ENCODE results near the gene STING1. TPM values are rescaled to one million over a fixed set of nuclear protein-coding genes. Genes with fewer than 3 reads are reported as not detected.
"Not testable (repeated sequence)": the region's sequence is repeated elsewhere in the genome, so short reads cannot be mapped to it uniquely, and the experiment has no call there.

Gene STING1
- total and polyA plus RNA-seq, 2 donors (not counting 3 experiments of a cell fraction or from before 2014, with no cell fraction given), result 108 to 143 TPM

DNA sequence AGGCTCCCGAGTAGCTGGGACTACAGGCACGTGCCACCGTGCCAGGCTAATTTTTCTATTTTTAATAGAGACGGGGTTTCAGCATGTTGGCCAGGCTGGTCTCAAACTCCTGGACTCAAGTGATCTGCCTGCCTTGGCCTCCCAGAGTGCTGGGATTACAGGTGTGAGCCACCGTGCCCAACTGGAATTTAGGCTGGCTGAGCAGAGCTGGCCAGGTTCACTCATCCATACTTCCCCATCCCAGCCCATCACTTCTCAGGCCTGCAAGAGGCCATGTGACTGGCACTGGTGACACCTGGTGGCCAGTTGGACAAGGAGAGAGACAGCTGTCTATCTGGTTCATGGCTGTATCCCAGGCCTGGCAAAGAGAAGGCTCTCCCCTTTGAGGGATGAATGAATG, 30.9 kb upstream of the STING1 start:
- H3K9ac ChIP-seq (replicated peaks; ENCODE audit: extremely low read depth, insufficient read depth, low read length); H3K4me3 ChIP-seq (replicated peaks in 1 of 3; ENCODE audit: insufficient read depth in 1 of 3, low read depth in 1 of 3, low read length in 3 of 3); H3K9me1 ChIP-seq (replicated peaks; ENCODE audit: control insufficient read depth, extremely low read depth, insufficient read depth, low read length); dilution Hi-C loops (cut with MboI; ENCODE audit: extremely low pct_ligation_motif_present, low sequenced_read_pairs); H3K4me1 ChIP-seq (ENCODE audit: control insufficient read depth, extremely low read depth, insufficient read depth, low read length); H2AFZ ChIP-seq (ENCODE audit: low read depth, low read length); H4K20me1 ChIP-seq (replicated peaks; ENCODE audit: control insufficient read depth, extremely low read depth, insufficient read depth, low read length); BruUV-seq (replicated peaks); H3K79me2 ChIP-seq (ENCODE audit: control insufficient read depth, insufficient read depth, low read length); H3K36me3 ChIP-seq (ENCODE audit: control insufficient read depth in 2 of 2, extremely low read depth in 1 of 2, insufficient read depth in 2 of 2, low read length in 2 of 2); H3K4me2 ChIP-seq (ENCODE audit: insufficient read depth, low read length); H3K27ac ChIP-seq (ENCODE audit: insufficient read depth, low read depth, low read length); H3K27me3 ChIP-seq (ENCODE audit: control insufficient read depth in 2 of 2, insufficient read depth in 2 of 2, low read length in 2 of 2); H3K9me3 ChIP-seq (replicated peaks; ENCODE audit: control insufficient read depth, insufficient read depth, low read length): not testable (repeated sequence)
- CTCF ChIA-PET, result interaction anchor here (0.6 to 4.9 kb wide), 35 partner anchors 8 to 121 kb away, joined by 3 to 191 read pairs (median 5); partner anchors contain the start of genes DNAJC18, ECSCR, STING1 and UBE2D2
- intact Hi-C loops (cut with micrococcal nuclease), result loop anchor here (1.0 to 2.0 kb wide), 6 partner anchors 17 to 91 kb away; partner anchors contain the start of genes ECSCR and STING1
- FAIRE-seq (peak; percentile 98), DNase-seq (ENCODE audit: low read depth, low spot score) (peak; percentile 75)
- TF ChIP-seq, protein P1, sequence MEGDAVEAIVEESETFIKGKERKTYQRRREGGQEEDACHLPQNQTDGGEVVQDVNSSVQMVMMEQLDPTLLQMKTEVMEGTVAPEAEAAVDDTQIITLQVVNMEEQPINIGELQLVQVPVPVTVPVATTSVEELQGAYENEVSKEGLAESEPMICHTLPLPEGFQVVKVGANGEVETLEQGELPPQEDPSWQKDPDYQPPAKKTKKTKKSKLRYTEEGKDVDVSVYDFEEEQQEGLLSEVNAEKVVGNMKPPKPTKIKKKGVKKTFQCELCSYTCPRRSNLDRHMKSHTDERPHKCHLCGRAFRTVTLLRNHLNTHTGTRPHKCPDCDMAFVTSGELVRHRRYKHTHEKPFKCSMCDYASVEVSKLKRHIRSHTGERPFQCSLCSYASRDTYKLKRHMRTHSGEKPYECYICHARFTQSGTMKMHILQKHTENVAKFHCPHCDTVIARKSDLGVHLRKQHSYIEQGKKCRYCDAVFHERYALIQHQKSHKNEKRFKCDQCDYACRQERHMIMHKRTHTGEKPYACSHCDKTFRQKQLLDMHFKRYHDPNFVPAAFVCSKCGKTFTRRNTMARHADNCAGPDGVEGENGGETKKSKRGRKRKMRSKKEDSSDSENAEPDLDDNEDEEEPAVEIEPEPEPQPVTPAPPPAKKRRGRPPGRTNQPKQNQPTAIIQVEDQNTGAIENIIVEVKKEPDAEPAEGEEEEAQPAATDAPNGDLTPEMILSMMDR (IDR thresholded peaks at IDR 0.05; ENCODE audit: extremely low read depth in 1 of 2, insufficient read depth in 1 of 2, low read depth in 1 of 2, low read length in 2 of 2), result peak; percentile 74 to 79
- TF ChIP-seq, protein P2, sequence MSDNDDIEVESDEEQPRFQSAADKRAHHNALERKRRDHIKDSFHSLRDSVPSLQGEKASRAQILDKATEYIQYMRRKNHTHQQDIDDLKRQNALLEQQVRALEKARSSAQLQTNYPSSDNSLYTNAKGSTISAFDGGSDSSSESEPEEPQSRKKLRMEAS (IDR thresholded peaks at IDR 0.05; ENCODE audit: insufficient read depth, insufficient read length), result peak; percentile 85
- TF ChIP-seq POLR2AphosphoS5 (IDR thresholded peaks at IDR 0.05; ENCODE audit: insufficient read depth, low read depth, low read length), result peak; percentile 20
- POLR2A ChIA-PET, result interaction anchor here (0.8 to 1.7 kb wide), 4 partner anchors 51 to 91 kb away, joined by 3 to 7 read pairs (median 5); partner anchors contain the start of genes DNAJC18 and ECSCR

Measured in endothelial cell of umbilical vein (primary cell).